ENCODE data around the gene APOBEC3C. TPM values are rescaled to one million over a fixed set of nuclear protein-coding genes. Genes with fewer than 3 reads are reported as not detected.
"Not testable (repeated sequence)": the region's sequence is repeated elsewhere in the genome, so short reads cannot be mapped to it uniquely, and the experiment has no call there.

The APOBEC3C gene
- polyA plus RNA-seq, 1 donor, result 13.9 TPM

DNA sequence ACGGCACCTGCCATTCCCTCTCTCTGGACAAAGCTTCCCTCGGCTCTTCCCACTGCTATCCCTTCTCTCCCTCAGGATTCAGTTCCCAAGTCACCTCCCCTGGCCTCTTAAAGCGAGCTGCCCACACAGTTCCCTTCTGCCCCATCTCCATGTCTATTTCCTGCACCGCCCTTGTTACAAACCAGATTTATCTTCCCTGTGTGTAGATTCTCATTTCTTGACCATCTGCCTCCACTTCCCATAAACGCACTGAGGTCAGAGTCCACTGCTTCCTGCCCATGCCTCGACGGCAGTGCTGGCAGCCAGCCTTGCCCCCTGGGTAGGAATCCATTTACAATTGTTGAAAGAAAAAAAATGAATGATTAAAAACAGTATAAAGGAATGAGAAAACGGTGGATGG is 43.5 kb upstream of the APOBEC3C start:
- Histone ChIP-seq H3K27ac (ENCODE audit: low read length) (no peak overlapping the region), H3K9me3 (ENCODE audit: control insufficient read depth, low read depth, low read length) (no peaks in the 10 kb centered on the region)

DNA sequence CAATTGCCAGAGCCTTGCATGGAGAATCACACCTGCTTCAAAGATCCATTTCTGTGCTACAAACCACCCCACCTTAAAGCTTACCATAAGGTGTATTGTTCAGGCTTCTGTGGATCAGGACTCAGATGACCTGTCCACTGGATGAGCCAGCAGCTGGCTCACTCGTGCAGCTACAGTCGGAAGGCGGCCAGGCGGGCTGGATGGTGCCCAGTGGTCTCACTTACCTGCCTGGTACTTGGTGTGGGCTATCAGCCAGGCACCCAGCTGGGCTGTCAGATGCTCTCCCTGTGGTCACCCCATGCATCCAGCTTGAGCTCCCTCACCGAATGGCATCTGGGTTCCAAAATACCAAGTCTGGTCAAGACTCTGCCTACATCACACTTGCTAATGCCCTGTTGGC is 42.9 kb upstream of the APOBEC3C start:
- no CpG with 5 or more reads among the region's 5 CpGs for WGBS (ENCODE audit: insufficient coverage, low lambda C conversion rate)
- H3K9me3 ChIP-seq (ENCODE audit: control insufficient read depth, low read depth, low read length), result no peaks in the 10 kb centered on the region
- peaks cover 8% of the 10 kb centered on the region for H3K4me1 ChIP-seq (ENCODE audit: control insufficient read depth, insufficient read depth, low read length)
- H3K36me3 ChIP-seq (ENCODE audit: control insufficient read depth, insufficient read depth, low read length), result no peaks in the 10 kb centered on the region
- DNase-seq, result no peak
- no peaks in the 10 kb centered on the region for H3K27me3 ChIP-seq (ENCODE audit: control insufficient read depth, insufficient read depth, low read length)
- no peak overlapping the region for H3K4me3 ChIP-seq (ENCODE audit: low read length)
- no peak overlapping the region for H3K27ac ChIP-seq (ENCODE audit: low read length)

More for the DNA sequence above, 43.5 kb upstream of the APOBEC3C start:
- no peak overlapping the region for H3K4me3 ChIP-seq (ENCODE audit: low read length)
- WGBS (ENCODE audit: insufficient coverage, low lambda C conversion rate), result no CpG with 5 or more reads among the region's 8 CpGs
- no peak for DNase-seq
- no peaks in the 10 kb centered on the region for H3K27me3 ChIP-seq (ENCODE audit: control insufficient read depth, insufficient read depth, low read length)
- no peaks in the 10 kb centered on the region for H3K36me3 ChIP-seq (ENCODE audit: control insufficient read depth, insufficient read depth, low read length)
- peaks cover 13% of the 10 kb centered on the region for H3K4me1 ChIP-seq (ENCODE audit: control insufficient read depth, insufficient read depth, low read length)

DNA sequence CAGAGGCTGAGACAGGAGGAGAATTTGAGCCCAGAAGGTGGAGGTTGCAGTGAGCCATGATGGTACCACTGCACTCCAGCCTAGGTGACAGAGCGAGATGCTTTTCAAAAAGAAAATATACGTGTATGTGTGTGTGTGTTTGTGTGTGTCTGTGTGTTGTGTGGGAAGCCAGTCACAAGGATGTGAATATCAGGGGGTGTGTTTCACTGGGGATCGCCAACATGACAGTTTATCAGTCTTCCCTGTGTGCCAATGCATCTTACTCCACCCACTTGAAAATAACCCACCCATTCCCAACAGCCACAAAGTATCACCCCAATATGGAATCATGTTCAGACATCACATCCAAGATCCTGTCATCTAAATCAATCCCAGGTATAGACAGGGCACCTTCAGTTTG is 42.3 kb upstream of the APOBEC3C start:
- H3K27me3 ChIP-seq (ENCODE audit: control insufficient read depth, insufficient read depth, low read length), result no peaks in the 10 kb centered on the region
- no CpG with 5 or more reads among the region's 3 CpGs for WGBS (ENCODE audit: insufficient coverage, low lambda C conversion rate)
- no peak for DNase-seq
- H3K36me3 ChIP-seq (ENCODE audit: control insufficient read depth, insufficient read depth, low read length), result no peaks in the 10 kb centered on the region
- H3K4me3 ChIP-seq (ENCODE audit: low read length), result no peak overlapping the region
- H3K9me3 ChIP-seq (ENCODE audit: control insufficient read depth, low read depth, low read length), result no peaks in the 10 kb centered on the region
- no peak overlapping the region for H3K27ac ChIP-seq (ENCODE audit: low read length)
- H3K4me1 ChIP-seq (ENCODE audit: control insufficient read depth, insufficient read depth, low read length), result peaks cover 5% of the 10 kb centered on the region

DNA sequence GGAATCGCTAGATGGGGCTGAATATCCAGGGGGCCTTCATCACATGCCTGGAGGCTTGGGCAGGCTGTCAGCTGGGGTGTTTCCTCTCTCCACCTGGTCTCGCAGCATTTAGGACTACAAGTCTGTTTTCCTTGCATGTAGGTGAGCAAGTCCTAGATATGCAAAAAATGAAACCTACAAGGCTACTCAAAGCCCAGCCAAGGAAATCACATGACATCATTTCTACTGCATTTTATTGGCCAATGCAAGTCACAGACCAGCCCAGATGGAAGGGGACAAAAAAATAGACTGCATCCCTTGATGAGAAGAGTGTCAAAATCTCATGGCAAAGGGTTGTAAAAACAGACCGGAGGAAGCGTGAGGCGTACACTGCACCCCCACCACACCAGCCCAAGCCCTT is 41.5 kb upstream of the APOBEC3C start:
- DNase-seq, result no peak
- WGBS (ENCODE audit: insufficient coverage, low lambda C conversion rate), result no CpG with 5 or more reads among the region's 5 CpGs

DNA sequence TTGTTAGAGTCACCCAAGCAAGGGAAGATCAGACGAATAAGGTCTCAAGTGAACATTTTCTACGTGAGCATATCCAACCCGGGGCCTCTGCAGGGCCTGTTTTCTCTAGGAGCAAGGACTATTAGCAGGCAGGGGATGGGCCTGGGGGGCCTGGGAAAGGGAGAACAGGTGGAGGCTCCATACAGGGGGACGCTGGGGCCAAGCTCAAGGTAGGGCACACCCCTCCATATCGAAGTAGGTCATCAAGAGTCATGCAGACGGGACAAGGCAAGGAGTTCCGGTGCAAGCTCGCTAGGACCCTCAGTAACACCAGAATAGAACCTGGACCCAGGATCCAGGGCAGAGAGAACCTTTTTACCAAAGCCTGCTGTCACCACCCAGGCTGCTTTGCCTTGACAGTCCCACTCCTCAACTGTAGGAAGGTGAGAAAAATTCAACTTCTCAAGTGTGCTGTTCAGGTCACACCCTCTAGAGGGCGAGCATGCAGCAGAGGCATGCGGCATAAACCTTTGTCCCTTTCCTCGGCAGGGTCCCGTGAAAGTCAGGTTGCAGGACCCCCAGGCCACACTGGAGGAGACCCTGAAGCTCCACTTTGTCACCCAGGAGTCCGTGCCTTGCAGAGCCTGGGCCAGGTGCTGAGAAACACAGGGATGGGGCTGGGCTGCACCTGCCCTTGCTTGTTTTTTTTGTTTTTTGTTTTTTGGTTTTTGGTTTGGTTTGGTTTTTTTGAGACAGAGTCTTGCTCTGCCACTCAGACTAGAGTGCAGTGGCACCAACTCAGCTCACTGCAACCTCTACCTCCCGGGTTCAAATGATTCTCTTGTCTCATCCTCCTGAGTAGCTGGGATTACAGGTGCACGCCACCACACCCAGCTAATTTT is 40.5 kb upstream of the APOBEC3C start:
- no peak overlapping the region for H3K27ac ChIP-seq (ENCODE audit: low read length)
- H3K4me1 ChIP-seq (ENCODE audit: control insufficient read depth, insufficient read depth, low read length), result peaks cover 5% of the 10 kb centered on the region
- no peaks in the 10 kb centered on the region for H3K27me3 ChIP-seq (ENCODE audit: control insufficient read depth, insufficient read depth, low read length)
- no peaks in the 10 kb centered on the region for H3K9me3 ChIP-seq (ENCODE audit: control insufficient read depth, low read depth, low read length)
- no peak for DNase-seq
- no CpG with 5 or more reads among the region's 15 CpGs for WGBS (ENCODE audit: insufficient coverage, low lambda C conversion rate)
- H3K36me3 ChIP-seq (ENCODE audit: control insufficient read depth, insufficient read depth, low read length), result no peaks in the 10 kb centered on the region
- no peak overlapping the region for H3K4me3 ChIP-seq (ENCODE audit: low read length)

More for the DNA sequence above, 41.5 kb upstream of the APOBEC3C start:
- H3K27ac ChIP-seq (ENCODE audit: low read length), result no peak overlapping the region
- H3K9me3 ChIP-seq (ENCODE audit: control insufficient read depth, low read depth, low read length), result no peaks in the 10 kb centered on the region
- H3K4me1 ChIP-seq (ENCODE audit: control insufficient read depth, insufficient read depth, low read length), result peaks cover 5% of the 10 kb centered on the region
- H3K27me3 ChIP-seq (ENCODE audit: control insufficient read depth, insufficient read depth, low read length), result no peaks in the 10 kb centered on the region
- no peak overlapping the region for H3K4me3 ChIP-seq (ENCODE audit: low read length)
- no peaks in the 10 kb centered on the region for H3K36me3 ChIP-seq (ENCODE audit: control insufficient read depth, insufficient read depth, low read length)

DNA sequence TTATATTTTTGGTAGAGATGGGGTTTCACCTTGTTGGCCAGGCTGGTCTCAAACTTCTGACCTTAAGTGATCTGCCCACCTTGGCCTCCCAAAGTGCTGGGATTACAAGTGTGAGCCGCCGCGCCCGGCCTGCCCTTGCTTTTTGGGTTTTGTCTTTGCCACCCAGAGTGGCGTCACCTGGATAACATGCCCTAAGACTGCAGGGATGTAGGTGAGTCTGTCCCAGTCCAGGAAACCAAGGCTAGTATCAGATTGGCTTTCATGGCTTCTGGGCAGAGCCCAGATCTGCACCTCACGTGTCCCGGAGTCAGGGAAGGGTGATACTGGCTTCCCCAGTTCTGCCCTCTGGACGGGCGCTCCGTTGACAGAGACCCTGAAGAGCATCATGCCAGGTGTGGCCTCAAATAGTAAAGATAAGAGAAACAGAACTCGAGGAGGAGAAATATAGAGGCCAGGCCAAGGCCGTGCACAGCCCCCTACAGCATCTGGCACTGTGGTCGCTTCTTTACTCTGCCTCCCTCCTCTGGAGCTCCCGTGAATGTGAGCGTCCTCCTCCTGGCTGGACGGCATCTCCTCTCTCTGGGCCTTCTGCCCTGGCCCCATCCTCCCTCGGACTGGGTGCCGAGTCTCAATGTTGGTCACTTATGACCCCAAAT is 39.8 kb upstream of the APOBEC3C start:
- H3K4me1 ChIP-seq (ENCODE audit: control insufficient read depth, insufficient read depth, low read length), result peaks cover 5% of the 10 kb centered on the region
- no peaks in the 10 kb centered on the region for H3K36me3 ChIP-seq (ENCODE audit: control insufficient read depth, insufficient read depth, low read length)
- H3K9me3 ChIP-seq (ENCODE audit: control insufficient read depth, low read depth, low read length), result no peaks in the 10 kb centered on the region
- no peak overlapping the region for H3K4me3 ChIP-seq (ENCODE audit: low read length)
- no peak for DNase-seq
- H3K27ac ChIP-seq (ENCODE audit: low read length), result no peak overlapping the region
- no CpG with 5 or more reads among the region's 18 CpGs for WGBS (ENCODE audit: insufficient coverage, low lambda C conversion rate)
- H3K27me3 ChIP-seq (ENCODE audit: control insufficient read depth, insufficient read depth, low read length), result no peaks in the 10 kb centered on the region

DNA sequence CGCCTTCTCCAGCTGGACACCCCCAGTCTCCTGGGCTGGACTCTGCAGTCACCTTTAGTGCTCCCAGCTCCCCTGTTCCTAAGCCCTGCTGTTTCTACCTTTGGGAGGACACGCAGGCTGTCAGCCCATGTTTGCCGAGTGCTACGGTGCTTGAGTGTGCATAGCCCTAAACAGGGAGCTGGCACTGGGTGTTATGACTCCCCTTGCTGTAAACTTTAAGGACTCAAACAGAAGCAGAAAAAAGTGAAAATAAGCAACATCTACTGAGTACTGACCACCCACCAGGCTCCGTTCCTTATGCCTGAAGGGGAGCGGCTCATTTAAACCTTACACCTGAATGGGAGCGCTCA is 39.3 kb upstream of the APOBEC3C start:
- Histone ChIP-seq H3K27me3 (ENCODE audit: control insufficient read depth, insufficient read depth, low read length) (no peaks in the 10 kb centered on the region), H3K9me3 (ENCODE audit: control insufficient read depth, low read depth, low read length) (no peaks in the 10 kb centered on the region), H3K27ac (ENCODE audit: low read length) (no peak overlapping the region), H3K4me3 (ENCODE audit: low read length) (no peak overlapping the region), H3K4me1 (ENCODE audit: control insufficient read depth, insufficient read depth, low read length) (peaks cover 5% of the 10 kb centered on the region), H3K36me3 (ENCODE audit: control insufficient read depth, insufficient read depth, low read length) (no peaks in the 10 kb centered on the region)
- no peak for DNase-seq
- no CpG with 5 or more reads among the region's 7 CpGs for WGBS (ENCODE audit: insufficient coverage, low lambda C conversion rate)

DNA sequence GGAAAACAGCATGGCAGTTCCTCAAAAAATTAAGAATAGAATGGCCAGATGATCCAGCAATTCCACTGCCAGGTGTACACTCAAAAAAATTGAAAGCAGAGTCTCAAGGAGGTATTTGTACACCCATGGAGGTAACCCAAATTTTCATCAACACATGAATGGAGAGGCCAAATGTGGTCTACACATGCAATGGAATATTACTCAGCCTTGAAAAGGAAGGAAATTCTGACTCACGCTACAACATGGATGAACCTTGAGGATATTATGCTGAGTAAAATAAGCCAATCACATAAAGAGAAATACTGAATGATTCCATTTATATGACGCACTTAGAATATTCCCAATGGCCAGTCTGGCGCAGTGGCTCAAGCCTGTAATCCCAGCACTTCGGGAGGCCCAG is 36.8 kb upstream of the APOBEC3C start:
- DNase-seq; H3K36me3 ChIP-seq (ENCODE audit: control insufficient read depth, insufficient read depth, low read length); H3K27me3 ChIP-seq (ENCODE audit: control insufficient read depth, insufficient read depth, low read length); H3K9me3 ChIP-seq (ENCODE audit: control insufficient read depth, low read depth, low read length); H3K4me3 ChIP-seq (ENCODE audit: low read length); H3K4me1 ChIP-seq (ENCODE audit: control insufficient read depth, insufficient read depth, low read length); H3K27ac ChIP-seq (ENCODE audit: low read length): not testable (repeated sequence)
- no CpG with 5 or more reads among the region's 4 CpGs for WGBS (ENCODE audit: insufficient coverage, low lambda C conversion rate)

DNA sequence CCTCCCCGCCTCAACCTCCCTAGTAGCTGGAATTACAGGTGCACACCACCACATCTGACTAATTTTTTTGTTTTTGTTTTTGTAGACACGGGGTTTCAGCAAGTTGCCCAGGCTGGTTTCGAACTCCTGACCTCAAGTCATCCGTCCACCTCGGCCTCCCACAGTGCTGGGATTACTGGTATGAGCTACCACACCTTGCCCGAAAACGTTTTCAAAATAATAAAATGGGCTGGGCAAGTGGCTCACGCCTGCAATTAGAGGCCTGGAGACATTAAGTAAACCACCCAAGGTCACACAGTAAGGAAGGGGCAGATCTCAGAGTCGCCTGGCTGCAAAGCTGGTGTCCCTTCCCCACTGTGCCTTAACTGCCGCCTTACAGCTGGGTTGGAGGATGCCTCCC is 33.5 kb upstream of the APOBEC3C start:
- H3K4me3 ChIP-seq (ENCODE audit: low read length); H3K27ac ChIP-seq (ENCODE audit: low read length); H3K36me3 ChIP-seq (ENCODE audit: control insufficient read depth, insufficient read depth, low read length); H3K4me1 ChIP-seq (ENCODE audit: control insufficient read depth, insufficient read depth, low read length); DNase-seq; H3K27me3 ChIP-seq (ENCODE audit: control insufficient read depth, insufficient read depth, low read length); H3K9me3 ChIP-seq (ENCODE audit: control insufficient read depth, low read depth, low read length): not testable (repeated sequence)
- WGBS (ENCODE audit: insufficient coverage, low lambda C conversion rate), result no CpG with 5 or more reads among the region's 10 CpGs

DNA sequence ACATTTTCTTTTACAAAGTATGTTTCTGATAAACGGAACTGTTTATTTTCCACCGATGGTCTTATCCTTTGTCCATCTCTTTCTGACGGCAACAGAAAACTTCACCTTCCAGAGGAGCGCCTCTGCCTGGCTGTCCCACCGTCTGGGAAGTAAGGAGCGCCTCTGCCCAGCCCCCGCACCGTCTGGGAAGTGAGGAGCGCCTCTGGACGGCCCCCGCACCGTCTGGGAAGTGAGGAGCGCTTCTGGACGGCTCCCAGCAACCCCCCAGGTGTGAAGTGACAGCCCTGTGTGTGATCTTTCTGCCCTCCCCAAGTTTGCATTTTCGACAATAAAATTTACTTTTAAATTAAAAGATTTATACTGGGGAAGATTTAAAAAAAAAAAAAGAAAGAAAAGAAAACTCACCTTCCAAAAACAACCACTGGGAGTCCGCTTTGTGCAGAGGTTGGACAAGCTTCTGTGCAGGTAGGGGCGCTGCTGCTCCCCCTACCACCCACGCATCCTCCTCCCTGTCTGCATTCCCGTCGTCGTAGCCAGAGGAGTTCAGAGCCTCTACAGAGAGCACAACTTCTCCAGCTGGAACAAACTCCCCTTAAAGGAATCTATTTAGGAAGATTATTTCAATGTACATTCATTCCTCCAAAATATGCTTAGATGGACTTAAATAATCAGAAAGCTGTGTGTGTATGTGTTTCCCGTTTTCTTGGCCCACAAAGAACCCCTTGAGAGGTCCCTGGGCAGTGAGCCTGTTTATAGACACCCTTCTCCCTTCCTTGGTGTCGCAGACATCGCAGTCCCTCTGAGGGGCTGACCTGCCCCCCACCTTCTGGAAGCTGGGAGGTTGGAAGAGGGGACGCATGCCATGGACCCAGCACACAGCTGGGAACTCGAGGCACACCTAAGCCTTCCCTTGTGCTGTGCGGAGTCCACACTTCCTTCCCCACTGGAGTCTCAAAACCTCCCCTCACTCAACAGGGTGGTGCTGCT is 32.8 kb upstream of the APOBEC3C start:
- Histone ChIP-seq H3K27me3 (ENCODE audit: control insufficient read depth, insufficient read depth, low read length) (no peaks in the 10 kb centered on the region), H3K4me3 (ENCODE audit: low read length) (peak overlapping the region; percentile 37), H3K27ac (ENCODE audit: low read length) (peak overlapping the region; percentile 68), H3K4me1 (ENCODE audit: control insufficient read depth, insufficient read depth, low read length) (peaks cover 7% of the 10 kb centered on the region), H3K36me3 (ENCODE audit: control insufficient read depth, insufficient read depth, low read length) (no peaks in the 10 kb centered on the region), H3K9me3 (ENCODE audit: control insufficient read depth, low read depth, low read length) (peaks cover 2% of the 10 kb centered on the region)
- no CpG with 5 or more reads among the region's 27 CpGs for WGBS (ENCODE audit: insufficient coverage, low lambda C conversion rate)
- peak; percentile 31 to 36 for DNase-seq
